ENCODE data around the gene GMPPA. TPM values are rescaled to one million over a fixed set of nuclear protein-coding genes. Genes with fewer than 3 reads are reported as not detected.

Gene GMPPA
- total RNA-seq, 4 donors from 2014 or later, result 11.3 to 26.4 (median 14.2) TPM

- Histone ChIP-seq H3K27ac (peak overlapping the region in 3 of 4 donors; percentile 11 to 99 (median 58)), H3K27me3 (peaks cover 37% of the 10 kb centered on the region), H3K9me3 (no peaks in the 10 kb centered on the region), H3K4me1 (peaks cover 0 to 20% (median 11%) of the 10 kb centered on the region in 3 donors), H3K36me3 (peaks cover 0 to 97% of the 10 kb centered on the region in 2 donors), H3K4me3 (no peak overlapping the region)
- WGBS, 2 donors (ENCODE audit: low coverage in 1 of 2), result 0% methylated on average over 1 of the region's 17 CpGs; no CpG with 5 or more reads in 1 of the 2 donors
- peak; percentile 1 for TF ChIP-seq POLR2AphosphoS5 (IDR thresholded peaks at IDR 0.05)
- TF ChIP-seq EP300 (IDR thresholded peaks at IDR 0.05), result no peak
- no peak for ATAC-seq
Observed at GRCh38 chr2:219488149-219488843, 10.4 kb upstream of the GMPPA start.

GRCh38 chr2:219488844-219489194 is 9.9 kb upstream of the GMPPA start:
- WGBS, 2 donors (ENCODE audit: low coverage in 1 of 2), result no CpG with 5 or more reads among the region's 14 CpGs
- Histone ChIP-seq H3K27ac (peak overlapping the region in 3 of 4 donors; percentile 11 to 99 (median 58)), H3K9me3 (no peaks in the 10 kb centered on the region), H3K36me3 (peaks cover 0 to 100% of the 10 kb centered on the region in 2 donors), H3K4me1 (peaks cover 0 to 17% (median 11%) of the 10 kb centered on the region in 3 donors), H3K4me3 (no peak overlapping the region), H3K27me3 (peaks cover 32% of the 10 kb centered on the region)
- TF ChIP-seq CTCF (IDR thresholded peaks at IDR 0.05) (no peak), POLR2A (IDR thresholded peaks at IDR 0.05) (no peak), POLR2AphosphoS5 (IDR thresholded peaks at IDR 0.05) (no peak), EP300 (IDR thresholded peaks at IDR 0.05) (no peak)
- ATAC-seq, result no peak

- Histone ChIP-seq H3K4me3 (no peak overlapping the region), H3K36me3 (peaks cover 0 to 97% of the 10 kb centered on the region in 2 donors)
- 79% methylated on average over 2 of the region's 9 CpGs; no CpG with 5 or more reads in 1 of the 2 donors for WGBS, 2 donors (ENCODE audit: low coverage in 1 of 2)
Observed at GRCh38 chr2:219489315-219489714, 9.4 kb upstream of the GMPPA start.

GRCh38 chr2:219490186-219490585 is 8.5 kb upstream of the GMPPA start:
- no peak overlapping the region for H3K4me3 ChIP-seq
- ATAC-seq, result no peak
- H3K27me3 ChIP-seq, result peaks cover 18% of the 10 kb centered on the region
- H3K27ac ChIP-seq, result peak overlapping the region in 2 of 4 donors; percentile 58 to 99
- H3K4me1 ChIP-seq, result peaks cover 0 to 17% (median 0%) of the 10 kb centered on the region in 3 donors
- 71 to 80% methylated on average over 2 to 13 of the region's 23 CpGs for WGBS, 2 donors (ENCODE audit: low coverage in 1 of 2)
- TF ChIP-seq CTCF (IDR thresholded peaks at IDR 0.05), result peak in 1 of 4 experiments; percentile 14
- TF ChIP-seq EP300 (IDR thresholded peaks at IDR 0.05), result no peak
- no peaks in the 10 kb centered on the region for H3K9me3 ChIP-seq
- H3K36me3 ChIP-seq, result peaks cover 0 to 88% of the 10 kb centered on the region in 2 donors

More at GRCh38 chr2:219489315-219489714, 9.4 kb upstream of the GMPPA start:
- peaks cover 0 to 17% (median 7%) of the 10 kb centered on the region in 3 donors for H3K4me1 ChIP-seq
- ATAC-seq, result no peak
- peaks cover 27% of the 10 kb centered on the region for H3K27me3 ChIP-seq
- H3K9me3 ChIP-seq, result no peaks in the 10 kb centered on the region
- TF ChIP-seq CTCF (IDR thresholded peaks at IDR 0.05) (no peak), POLR2AphosphoS5 (IDR thresholded peaks at IDR 0.05) (no peak)
- peak overlapping the region in 3 of 4 donors; percentile 11 to 99 (median 58) for H3K27ac ChIP-seq

GRCh38 chr2:219490600-219491130 is 8.0 kb upstream of the GMPPA start:
- Histone ChIP-seq H3K27ac (peak overlapping the region in 2 of 4 donors; percentile 58 to 99), H3K4me3 (no peak overlapping the region), H3K36me3 (peaks cover 0 to 83% of the 10 kb centered on the region in 2 donors), H3K4me1 (peaks cover 0 to 20% (median 2%) of the 10 kb centered on the region in 3 donors), H3K9me3 (no peaks in the 10 kb centered on the region), H3K27me3 (peaks cover 16% of the 10 kb centered on the region)
- TF ChIP-seq POLR2AphosphoS5 (IDR thresholded peaks at IDR 0.05) (no peak), CTCF (IDR thresholded peaks at IDR 0.05) (no peak), POLR2A (IDR thresholded peaks at IDR 0.05) (no peak), EP300 (IDR thresholded peaks at IDR 0.05) (no peak)
- ATAC-seq, result no peak
- 83% methylated on average over 1 of the region's 10 CpGs; no CpG with 5 or more reads in 1 of the 2 donors for WGBS, 2 donors (ENCODE audit: low coverage in 1 of 2)
